H1 (cell line): ENCODE results near the gene U2AF1L4. TPM values are rescaled to one million over a fixed set of nuclear protein-coding genes. Genes with fewer than 3 reads are reported as not detected.

ENCODE experiments used
- CTCF ChIA-PET: fragments of 300-600 bp; sonication (Branson Sonifier 250); formaldehyde crosslinking; loops from one replicate; lab custom pipeline; 2021; ENCODE audit not compliant: partially characterized antibody; lab: Charles Lee
- POLR2A ChIA-PET: fragments of 300-600 bp; sonication (Branson Sonifier 250); formaldehyde crosslinking; loops from one replicate; lab custom pipeline; 2021; ENCODE audit warnings: inconsistent platforms; ENCODE audit not compliant: partially characterized antibody; lab: Charles Lee
- DNase-seq, 2 experiments: peaks; one replicate each; pipeline versions ENCODE4 v3.0.0 to v3.0.0-alpha.2; 2010 to 2022; ENCODE audit warnings: low spot score in 2 of 2, low read depth in 1 of 2, mixed read lengths in 1 of 2
- FAIRE-seq: peaks from 2 replicates; lab custom pipeline; 2011; peaks lifted over from hg19 to GRCh38; lab: Jason Lieb, UNC
- H2AFZ ChIP-seq: 2 replicates; pipeline ENCODE4 v1.8.1; 2012; ENCODE audit warnings: low read length, inconsistent platforms
- H2AK5ac ChIP-seq: 2 replicates; pipeline ENCODE4 v1.6.1; 2013; ENCODE audit warnings: low read depth, low read length
- H2BK120ac ChIP-seq: replicated peaks from 2 replicates; pipeline ENCODE3; 2013; ENCODE audit warnings: low read depth, low read length, inconsistent platforms
- H2BK12ac ChIP-seq: 2 replicates; pipeline ENCODE4 v1.6.1; 2013; ENCODE audit warnings: low read depth, low read length
- H2BK15ac ChIP-seq: 2 replicates; pipeline ENCODE4 v1.6.1; 2013; ENCODE audit warnings: low read length
- H2BK20ac ChIP-seq: 2 replicates; pipeline ENCODE4 v1.6.1; 2013; ENCODE audit warnings: low read length
- H2BK5ac ChIP-seq: 2 replicates; pipeline ENCODE4 v1.6.1; 2013; ENCODE audit warnings: low read depth, low read length
- H3K14ac ChIP-seq: 2 replicates; pipeline ENCODE4 v1.6.1; 2013; ENCODE audit warnings: inconsistent platforms; ENCODE audit not compliant: insufficient read length
- H3K18ac ChIP-seq: 2 replicates; pipeline ENCODE4 v1.6.1; 2013; ENCODE audit warnings: low read length; ENCODE audit errors: extremely low read depth
- H3K23ac ChIP-seq: 2 replicates; pipeline ENCODE4 v1.6.1; 2013; ENCODE audit warnings: inconsistent platforms; ENCODE audit not compliant: insufficient read length
- H3K23me2 ChIP-seq: 2 replicates; pipeline ENCODE4 v1.6.1; 2013; ENCODE audit warnings: low read depth, low read length
- H3K27ac ChIP-seq: 2 replicates; pipeline ENCODE4 v1.6.1; 2011; ENCODE audit warnings: low read depth, low read length, inconsistent platforms
- H3K27me3 ChIP-seq, 4 experiments: replicated peaks in 1 of 4; 1 replicate in 1 of 4; 2 replicates in 3 of 4; pipeline versions ENCODE4 v1.6.1 to v1.8.1; 2011 to 2013; ENCODE audit warnings: low read length in 3 of 4, mild to moderate bottlenecking in 3 of 4, inconsistent platforms in 2 of 4, mixed read lengths in 2 of 4, moderate library complexity in 1 of 4; ENCODE audit not compliant: control insufficient read depth in 3 of 4, insufficient read depth in 3 of 4; ENCODE audit errors: extremely low read depth in 1 of 4
- H3K36me3 ChIP-seq, 4 experiments: 2 replicates each; pipeline versions ENCODE4 v1.6.1 to v1.8.1; 2011 to 2013; ENCODE audit warnings: mild to moderate bottlenecking in 4 of 4, low read length in 3 of 4, moderate library complexity in 2 of 4, control low read depth in 1 of 4, inconsistent platforms in 1 of 4; ENCODE audit not compliant: insufficient read depth in 4 of 4, control insufficient read depth in 2 of 4
- H3K4ac ChIP-seq: replicated peaks from 2 replicates; pipeline ENCODE3; 2013; ENCODE audit warnings: low read length, low read depth, mixed read lengths, inconsistent platforms; ENCODE audit not compliant: insufficient read length
- H3K4me1 ChIP-seq, 4 experiments: replicated peaks in 1 of 4; 1 replicate in 1 of 4; 2 replicates in 3 of 4; pipeline versions ENCODE4 v1.6.1 to v1.8.1; 2011 to 2013; ENCODE audit warnings: low read length in 3 of 4, inconsistent platforms in 2 of 4, mixed read lengths in 1 of 4; ENCODE audit not compliant: insufficient read depth in 4 of 4, control insufficient read depth in 3 of 4
- H3K4me2 ChIP-seq, 2 experiments: 2 replicates each; pipeline versions ENCODE4 v1.6.1 to v1.8.1; 2011 to 2013; ENCODE audit warnings: low read depth in 2 of 2, low read length in 2 of 2, control low read depth in 1 of 2, inconsistent platforms in 1 of 2, mild to moderate bottlenecking in 1 of 2; ENCODE audit not compliant: insufficient read depth in 1 of 2
- H3K4me3 ChIP-seq, 4 experiments: fragments of 200-600, 300-600 bp in 1 of 4; sonication (generic), shearing (Covaris generic), sonication (Bioruptor Twin) in 1 of 4; 2 replicates each; pipeline versions ENCODE4 v1.5.1 to v1.8.1; 2011 to 2016; ENCODE audit warnings: low read length in 4 of 4, low read depth in 3 of 4, control low read depth in 2 of 4, inconsistent platforms in 2 of 4, mild to moderate bottlenecking in 2 of 4, mixed read lengths in 1 of 4, moderate library complexity in 1 of 4; ENCODE audit not compliant: insufficient read depth in 2 of 4; ENCODE audit errors: extremely low read depth in 1 of 4
- H3K56ac ChIP-seq: replicated peaks from 2 replicates; pipeline ENCODE3; 2013; ENCODE audit warnings: low read depth, mild to moderate bottlenecking, mixed read lengths, low read length, inconsistent platforms; ENCODE audit not compliant: insufficient read length
- H3K79me1 ChIP-seq: 2 replicates; pipeline ENCODE4 v1.6.1; 2013; ENCODE audit warnings: low read depth, low read length, control low read depth
- H3K79me2 ChIP-seq, 2 experiments: 2 replicates each; pipeline versions ENCODE4 v1.6.1 to v1.8.1; 2012 to 2013; ENCODE audit warnings: low read length in 2 of 2, mild to moderate bottlenecking in 2 of 2, inconsistent platforms in 1 of 2; ENCODE audit not compliant: insufficient read depth in 2 of 2, control insufficient read depth in 1 of 2
- H3K9ac ChIP-seq, 4 experiments: replicated peaks in 1 of 4; 1 replicate in 1 of 4; 2 replicates in 3 of 4; pipeline versions ENCODE4 v1.6.1 to v1.8.1; 2011 to 2013; ENCODE audit warnings: low read depth in 3 of 4, low read length in 3 of 4, control low read depth in 2 of 4, mild to moderate bottlenecking in 2 of 4, moderate library complexity in 2 of 4, inconsistent platforms in 1 of 4; ENCODE audit errors: extremely low read depth in 1 of 4
- H3K9me3 ChIP-seq, 2 experiments: 2 replicates each; pipeline versions ENCODE4 v1.6.1 to v1.8.1; 2012 to 2013; ENCODE audit warnings: mild to moderate bottlenecking in 2 of 2, moderate library complexity in 2 of 2, control low read depth in 1 of 2, inconsistent platforms in 1 of 2, low read depth in 1 of 2, low read length in 1 of 2, mixed read lengths in 1 of 2; ENCODE audit not compliant: insufficient read depth in 2 of 2
- H4K20me1 ChIP-seq, 2 experiments: replicated peaks in 1 of 2; 2 replicates each; pipeline versions ENCODE3 to v1.8.1; 2011 to 2013; ENCODE audit warnings: inconsistent platforms in 2 of 2, low read length in 2 of 2, mild to moderate bottlenecking in 1 of 2; ENCODE audit not compliant: insufficient read depth in 2 of 2, control insufficient read depth in 1 of 2
- H4K5ac ChIP-seq: 2 replicates; pipeline ENCODE4 v1.6.1; 2013; ENCODE audit warnings: low read length, low read depth, mixed read lengths, inconsistent platforms; ENCODE audit not compliant: insufficient read length
- H4K8ac ChIP-seq: 2 replicates; pipeline ENCODE4 v1.8.0; 2013; ENCODE audit warnings: mild to moderate bottlenecking, moderate library complexity, low read length, inconsistent platforms; ENCODE audit not compliant: insufficient read depth; ENCODE audit errors: extremely low read depth
- H4K91ac ChIP-seq: replicated peaks from 2 replicates; pipeline ENCODE3; 2013; ENCODE audit warnings: low read length, mixed read lengths, inconsistent platforms; ENCODE audit not compliant: insufficient read length
- ASH2L ChIP-seq: fragments of 200-600, 300-600 bp; sonication (generic); IDR thresholded peaks from one replicate; pipeline ENCODE4 v1.7.1; 2017; ENCODE audit warnings: low read length
- CTBP2 ChIP-seq: IDR thresholded peaks from 2 replicates; pipeline ENCODE4 v1.7.0; 2011; ENCODE audit warnings: borderline replicate concordance, mild to moderate bottlenecking, moderate library complexity, mixed read lengths, low read length; ENCODE audit not compliant: insufficient read depth, insufficient read length
- KDM4A ChIP-seq: IDR thresholded peaks from one replicate; pipeline ENCODE4 v1.7.1; 2012; ENCODE audit warnings: low read depth, mild to moderate bottlenecking, moderate library complexity, low read length, inconsistent platforms; ENCODE audit not compliant: severe bottlenecking
- NANOG ChIP-seq: IDR thresholded peaks from 2 replicates; pipeline ENCODE4 v1.6.1; 2011; ENCODE audit warnings: low read length, low read depth, mild to moderate bottlenecking, inconsistent platforms; ENCODE audit not compliant: insufficient read depth, poor library complexity, severe bottlenecking
- PHF8 ChIP-seq: fragments of 200-600 bp; sonication (generic); conservative IDR thresholded peaks from 2 replicates; pipeline ENCODE4 v1.7.1; 2012; ENCODE audit warnings: low read depth, mild to moderate bottlenecking, inconsistent platforms, low read length, moderate library complexity
- POLR2A ChIP-seq, 2 experiments: IDR thresholded peaks; 1 replicate in 1 of 2; 2 replicates in 1 of 2; pipeline ENCODE4 v1.6.1; 2011; ENCODE audit warnings: low read depth in 2 of 2, low read length in 2 of 2, mild to moderate bottlenecking in 2 of 2; ENCODE audit errors: control extremely low read depth in 1 of 2
- RFX5 ChIP-seq: IDR thresholded peaks from 2 replicates; pipeline ENCODE4 v1.6.1; 2011; ENCODE audit warnings: low read depth, low read length, improper control_type of control experiment, borderline replicate concordance
- SIN3A ChIP-seq, 2 experiments: IDR thresholded peaks in 1 of 2; conservative IDR thresholded peaks in 1 of 2; 2 replicates each; pipeline ENCODE4 v1.6.1; 2011 to 2012; ENCODE audit warnings: low read length in 2 of 2, improper control_type of control experiment in 1 of 2, low read depth in 1 of 2, mild to moderate bottlenecking in 1 of 2
- SP1 ChIP-seq: IDR thresholded peaks from 2 replicates; pipeline ENCODE4 v1.6.1; 2011; ENCODE audit warnings: low read depth, low read length
- TAF1 ChIP-seq: IDR thresholded peaks from 2 replicates; pipeline ENCODE4 v1.6.1; 2011; ENCODE audit warnings: mild to moderate bottlenecking, low read depth, low read length
- YY1 ChIP-seq: IDR thresholded peaks from 2 replicates; pipeline ENCODE4 v1.6.1; 2011; ENCODE audit warnings: low read depth, mild to moderate bottlenecking, low read length
- WGBS, 2 experiments: shearing (Covaris generic) in 1 of 2; methylation state at CpG; one replicate each; pipeline versions ENCODE4 v1.1.6 to v1.1.7; 2013 to 2015; ENCODE audit warnings: low lambda C conversion rate in 2 of 2, mixed read lengths in 2 of 2, inconsistent platforms in 1 of 2, low coverage in 1 of 2, missing lambda C conversion rate in 1 of 2; ENCODE audit not compliant: insufficient replicate concordance in 2 of 2, insufficient coverage in 1 of 2, insufficient read length in 1 of 2; ENCODE audit errors: extremely low coverage in 1 of 2, missing lambda C conversion rate in 1 of 2; 5-methylcytosine and 5-hydroxymethylcytosine counted together
- polyA plus RNA-seq, 7 experiments: library from polyadenylated mRNA; depleted of rRNA in 3 of 7; stranded (reverse) in 5 of 7; unstranded in 2 of 7; fragments of >200 nt in 5 of 7; fragments of 200-250 nt in 2 of 7; gene quantifications; 1 replicate in 5 of 7; 2 replicates in 1 of 7; 4 replicates in 1 of 7; pipeline versions ENCODE4 v1.2.1 to v1.2.3, GENCODE V29; 2011 to 2013; ENCODE audit warnings: missing spikeins in 2 of 7, mixed read lengths in 2 of 7
- total RNA-seq: library from RNA; stranded (reverse); fragmentation: NEBNext Ultra II Directional; extraction: Animal tissue kit (Norgen Biotek cat#: 25700); gene quantifications from 2 replicates; pipeline ENCODE4 v1.2.1, GENCODE V29; 2021
- TF ChIP-seq, protein P1 (sequence below): IDR thresholded peaks from 2 replicates; pipeline ENCODE4 v1.6.1; 2012; ENCODE audit warnings: low read length, inconsistent platforms

Gene U2AF1L4
- total and polyA plus RNA-seq, 2 of the 8 experiments (the other 6 are each of a cell fraction or from before 2014, with no cell fraction given), result 15.1 to 32.7 TPM

- H2BK5ac ChIP-seq, result peak overlapping the region; percentile 66; the same call in 1 of the 2 replicates
- H4K91ac ChIP-seq, result no peak overlapping the region
- no peak overlapping the region for H2AK5ac ChIP-seq
- no peaks in the 10 kb centered on the region for H3K9me3 ChIP-seq
- H3K4me3 ChIP-seq, result peak overlapping the region; percentile 65 to 95 (median 82)
- H2BK120ac ChIP-seq, result no peak overlapping the region
- DNase-seq (no peak), FAIRE-seq (no peak)
- peak overlapping the region; percentile 54 for H3K56ac ChIP-seq
- peak overlapping the region in 3 of 4 experiments; percentile 41 to 82 (median 51); a peak in 3 of 7 replicates for H3K9ac ChIP-seq
- H3K4me1 ChIP-seq, result peaks cover 0 to 4% (median 2%) of the 10 kb centered on the region in 4 experiments; a peak in 3 of 7 replicates
- POLR2A ChIA-PET, result interaction anchor here (0.9 to 2.7 kb wide), 17 partner anchors 9 to 268 kb away, joined by 3 to 23 read pairs (median 5); partner anchors contain the start of genes ALKBH6, ARHGAP33, HSPB6 and KIRREL2
- peaks cover 0 to 7% of the 10 kb centered on the region in 2 experiments; a peak in 1 of 4 replicates for H3K79me2 ChIP-seq
- H2BK20ac ChIP-seq, result no peak overlapping the region
- peak overlapping the region; percentile 59 to 69 for H3K4me2 ChIP-seq
- no peak overlapping the region for H4K8ac ChIP-seq
- CTCF ChIA-PET, result interaction anchor here (0.9 kb wide), 2 partner anchors 74 to 148 kb away, joined by 3 read pairs; no protein-coding TSS in a partner anchor
- no peaks in the 10 kb centered on the region; the same call in none of the 2 replicates for H3K79me1 ChIP-seq
- H2BK15ac ChIP-seq, result no peak overlapping the region
- WGBS, 2 experiments, result 70% methylated on average over 1 of the region's 4 CpGs; no CpG with 5 or more reads in 1 of the 2 experiments
- no peak overlapping the region for H2BK12ac ChIP-seq
- peaks cover 0 to 2% of the 10 kb centered on the region in 2 experiments for H4K20me1 ChIP-seq
- peaks cover 12% of the 10 kb centered on the region for H3K23me2 ChIP-seq
- no peaks in the 10 kb centered on the region for H3K27me3 ChIP-seq
- no peak overlapping the region for H3K27ac ChIP-seq
- peaks cover 0 to 2% (median 0%) of the 10 kb centered on the region in 4 experiments; a peak in 1 of 8 replicates for H3K36me3 ChIP-seq
- no peak overlapping the region for H2AFZ ChIP-seq
- no peak overlapping the region for H4K5ac ChIP-seq
- no peak overlapping the region for H3K4ac ChIP-seq
- H3K23ac ChIP-seq, result no peak overlapping the region
- no peak overlapping the region for H3K14ac ChIP-seq
- H3K18ac ChIP-seq, result no peak overlapping the region
- TF ChIP-seq ASH2L (no peak), SIN3A (conservative IDR thresholded peaks at IDR 0.05 in 1 of 2, IDR thresholded peaks at IDR 0.05 in 1 of 2; ENCODE audit: low read depth in 1 of 2, low read length in 2 of 2) (no peak), YY1 (no peak), PHF8 (no peak), KDM4A (no peak), TAF1 (no peak; the same call in 1 of the 2 replicates), SP1 (no peak), CTBP2 (no peak), RFX5 (no peak), NANOG (no peak), POLR2A (IDR thresholded peaks at IDR 0.05; ENCODE audit: control extremely low read depth in 1 of 2, low read depth in 2 of 2, low read length in 2 of 2) (no peak)
- TF ChIP-seq, protein P1, sequence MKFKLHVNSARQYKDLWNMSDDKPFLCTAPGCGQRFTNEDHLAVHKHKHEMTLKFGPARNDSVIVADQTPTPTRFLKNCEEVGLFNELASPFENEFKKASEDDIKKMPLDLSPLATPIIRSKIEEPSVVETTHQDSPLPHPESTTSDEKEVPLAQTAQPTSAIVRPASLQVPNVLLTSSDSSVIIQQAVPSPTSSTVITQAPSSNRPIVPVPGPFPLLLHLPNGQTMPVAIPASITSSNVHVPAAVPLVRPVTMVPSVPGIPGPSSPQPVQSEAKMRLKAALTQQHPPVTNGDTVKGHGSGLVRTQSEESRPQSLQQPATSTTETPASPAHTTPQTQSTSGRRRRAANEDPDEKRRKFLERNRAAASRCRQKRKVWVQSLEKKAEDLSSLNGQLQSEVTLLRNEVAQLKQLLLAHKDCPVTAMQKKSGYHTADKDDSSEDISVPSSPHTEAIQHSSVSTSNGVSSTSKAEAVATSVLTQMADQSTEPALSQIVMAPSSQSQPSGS, result no peak
These were observed 857 bp upstream of the U2AF1L4 start for GRCh38 chr19:35746087-35746462.
